Fibroblast of lung (primary cell): ENCODE results near the gene TNFRSF11A.

Experiments
- CTCF ChIP-seq, 2 donors: IDR thresholded peaks in 1 of 2; conservative IDR thresholded peaks in 1 of 2; 1 replicate in 1 of 2; 2 replicates in 1 of 2; pipeline ENCODE4 v1.5.1; 2011 to 2012; ENCODE audit warnings: low read length in 2 of 2, control low read depth in 1 of 2, inconsistent platforms in 1 of 2, low read depth in 1 of 2, mild to moderate bottlenecking in 1 of 2
- EZH2 ChIP-seq: IDR thresholded peaks from 2 replicates; pipeline ENCODE4 v1.5.1; 2012; ENCODE audit warnings: low read length, control low read depth, mild to moderate bottlenecking; ENCODE audit errors: missing control alignments

GRCh38 chr18:62399781-62400308, 74.7 kb downstream of the TNFRSF11A start:
- TF ChIP-seq CTCF (conservative IDR thresholded peaks at IDR 0.05 in 1 of 2, IDR thresholded peaks at IDR 0.05 in 1 of 2; ENCODE audit: low read depth in 1 of 2, low read length in 2 of 2) (peak; percentile 11 to 12), EZH2 (no peak)
